K562 (cell line): ENCODE data around the gene CAPRIN1. TPM values are rescaled to one million over a fixed set of nuclear protein-coding genes. Genes with fewer than 3 reads are reported as not detected.

ENCODE experiments used
- BCOR ChIP-seq: fragments of 450-650 bp; IDR thresholded peaks from 2 replicates; pipeline ENCODE4 v1.6.1; 2016
- ILK ChIP-seq: fragments of 450-650 bp; IDR thresholded peaks from 2 replicates; pipeline ENCODE4 v1.6.1; 2016; ENCODE audit warnings: missing genetic modification characterization, low read depth, mild to moderate bottlenecking, missing compliant biosample characterization, moderate library complexity, borderline replicate concordance
- JUN ChIP-seq, 2 experiments: sonication (generic) in 1 of 2; formaldehyde crosslinking in 1 of 2; IDR thresholded peaks; 2 replicates each; pipeline versions ENCODE4 v1.6.1 to v1.8.0; 2012 to 2022; ENCODE audit warnings: borderline replicate concordance in 2 of 2, mild to moderate bottlenecking in 2 of 2, improper control_type of control experiment in 1 of 2, low read depth in 1 of 2, low read length in 1 of 2, missing genetic modification reagents in 1 of 2
- MEIS2 ChIP-seq: fragments of 450-650 bp; IDR thresholded peaks from 2 replicates; pipeline ENCODE4 v1.6.1; 2014; ENCODE audit warnings: mild to moderate bottlenecking; ENCODE audit not compliant: partially characterized antibody
- ZNF551 ChIP-seq: fragments of 250-450 bp; sonication (Bioruptor Pico); IDR thresholded peaks from 2 replicates; pipeline ENCODE4 v1.5.0; 2021; ENCODE audit warnings: mild to moderate bottlenecking, moderate library complexity
- polyA plus RNA-seq, 8 experiments: library from polyadenylated mRNA; depleted of rRNA in 4 of 8; stranded (reverse) in 5 of 8; unstranded in 3 of 8; fragments of >200 nt; fragmentation: Nextera tagmentation in 2 of 8; fragmentation: Illumina TruSeq in 1 of 8; extraction: Ambion mirVana in 2 of 8; extraction: Trizol in 1 of 8; gene quantifications; 2 replicates each; pipeline versions ENCODE4 v1.2.1 to v1.2.3, GENCODE V29; 2011 to 2014; ENCODE audit warnings: inconsistent platforms in 1 of 8, missing spikeins in 1 of 8
- total RNA-seq, 7 experiments: library from RNA; depleted of rRNA in 6 of 7; stranded (reverse); fragments of >200 nt in 6 of 7; fragmentation: Illumina TruSeq in 2 of 7; extraction: Trizol in 2 of 7; gene quantifications; 2 replicates each; pipeline versions ENCODE4 v1.2.1 to v1.2.3, GENCODE V29; 2011 to 2021; ENCODE audit warnings: low replicate concordance in 1 of 7
- TF ChIP-seq, protein P1 (sequence below), 2 experiments: fragments of 450-650 bp in 1 of 2; IDR thresholded peaks; 2 replicates each; pipeline ENCODE4 v1.6.1; 2011 to 2017; ENCODE audit warnings: low read depth in 2 of 2, antibody characterized with exemption in 1 of 2, borderline replicate concordance in 1 of 2, low read length in 1 of 2, mild to moderate bottlenecking in 1 of 2, mixed read lengths in 1 of 2; ENCODE audit not compliant: control insufficient read depth in 1 of 2
- TF ChIP-seq, protein P2 (sequence below): fragments of 250-450 bp; sonication (Bioruptor Pico); IDR thresholded peaks from 2 replicates; pipeline ENCODE4 v1.8.0; 2022; ENCODE audit warnings: inconsistent platforms, mild to moderate bottlenecking, moderate library complexity, borderline replicate concordance

The CAPRIN1 gene
- total and polyA plus RNA-seq, 9 of the 15 experiments (the other 6 are each of a cell fraction or from before 2014, with no cell fraction given) = 49.6 to 271 (median 244) TPM

DNA sequence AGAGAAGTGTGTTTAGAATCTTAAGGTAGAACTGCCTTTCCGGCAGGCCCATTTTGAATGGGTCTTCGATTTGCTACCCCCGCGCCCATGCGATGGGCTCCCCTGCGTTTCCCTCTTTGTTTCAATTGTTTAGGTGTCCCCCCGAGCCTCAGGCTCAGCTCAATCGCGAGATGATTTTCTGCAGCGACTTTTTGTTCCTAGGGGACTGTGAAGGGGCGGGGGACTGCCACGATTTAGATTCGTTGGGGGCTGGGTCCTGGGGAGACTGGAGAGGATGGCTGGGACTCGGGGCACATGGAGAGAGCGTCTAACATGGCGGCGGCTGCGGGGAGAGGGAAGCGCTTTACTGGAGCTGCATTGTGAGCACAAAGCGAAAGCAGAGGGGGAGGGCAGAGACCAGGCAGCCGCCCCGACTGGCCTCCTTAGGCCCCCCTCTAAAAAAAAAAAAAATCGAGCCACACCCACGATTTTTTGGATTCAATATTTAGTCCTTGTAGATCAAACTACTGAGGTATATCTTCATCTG, 1.7 kb downstream of the CAPRIN1 start (continued):
- TF ChIP-seq, protein P1, sequence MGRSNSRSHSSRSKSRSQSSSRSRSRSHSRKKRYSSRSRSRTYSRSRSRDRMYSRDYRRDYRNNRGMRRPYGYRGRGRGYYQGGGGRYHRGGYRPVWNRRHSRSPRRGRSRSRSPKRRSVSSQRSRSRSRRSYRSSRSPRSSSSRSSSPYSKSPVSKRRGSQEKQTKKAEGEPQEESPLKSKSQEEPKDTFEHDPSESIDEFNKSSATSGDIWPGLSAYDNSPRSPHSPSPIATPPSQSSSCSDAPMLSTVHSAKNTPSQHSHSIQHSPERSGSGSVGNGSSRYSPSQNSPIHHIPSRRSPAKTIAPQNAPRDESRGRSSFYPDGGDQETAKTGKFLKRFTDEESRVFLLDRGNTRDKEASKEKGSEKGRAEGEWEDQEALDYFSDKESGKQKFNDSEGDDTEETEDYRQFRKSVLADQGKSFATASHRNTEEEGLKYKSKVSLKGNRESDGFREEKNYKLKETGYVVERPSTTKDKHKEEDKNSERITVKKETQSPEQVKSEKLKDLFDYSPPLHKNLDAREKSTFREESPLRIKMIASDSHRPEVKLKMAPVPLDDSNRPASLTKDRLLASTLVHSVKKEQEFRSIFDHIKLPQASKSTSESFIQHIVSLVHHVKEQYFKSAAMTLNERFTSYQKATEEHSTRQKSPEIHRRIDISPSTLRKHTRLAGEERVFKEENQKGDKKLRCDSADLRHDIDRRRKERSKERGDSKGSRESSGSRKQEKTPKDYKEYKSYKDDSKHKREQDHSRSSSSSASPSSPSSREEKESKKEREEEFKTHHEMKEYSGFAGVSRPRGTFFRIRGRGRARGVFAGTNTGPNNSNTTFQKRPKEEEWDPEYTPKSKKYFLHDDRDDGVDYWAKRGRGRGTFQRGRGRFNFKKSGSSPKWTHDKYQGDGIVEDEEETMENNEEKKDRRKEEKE (IDR thresholded peaks at IDR 0.05; ENCODE audit: borderline replicate concordance in 1 of 2, control insufficient read depth in 1 of 2, low read depth in 2 of 2, low read length in 1 of 2) = no peak
- no peak for TF ChIP-seq MEIS2
- no peak for TF ChIP-seq ZNF551 (CRISPR knock-in tag)
- no peak for TF ChIP-seq ILK (tag)
- TF ChIP-seq BCOR = no peak
- TF ChIP-seq, protein P2, sequence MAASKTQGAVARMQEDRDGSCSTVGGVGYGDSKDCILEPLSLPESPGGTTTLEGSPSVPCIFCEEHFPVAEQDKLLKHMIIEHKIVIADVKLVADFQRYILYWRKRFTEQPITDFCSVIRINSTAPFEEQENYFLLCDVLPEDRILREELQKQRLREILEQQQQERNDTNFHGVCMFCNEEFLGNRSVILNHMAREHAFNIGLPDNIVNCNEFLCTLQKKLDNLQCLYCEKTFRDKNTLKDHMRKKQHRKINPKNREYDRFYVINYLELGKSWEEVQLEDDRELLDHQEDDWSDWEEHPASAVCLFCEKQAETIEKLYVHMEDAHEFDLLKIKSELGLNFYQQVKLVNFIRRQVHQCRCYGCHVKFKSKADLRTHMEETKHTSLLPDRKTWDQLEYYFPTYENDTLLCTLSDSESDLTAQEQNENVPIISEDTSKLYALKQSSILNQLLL (CRISPR knock-in tag) = no peak
- 0 out of 2 replicates have a peak, but pooled peaks have one; percentile 6 for TF ChIP-seq JUN (IDR thresholded peaks at IDR 0.05; ENCODE audit: borderline replicate concordance, low read depth, low read length)
- no peak for TF ChIP-seq JUN (CRISPR knock-in tag; IDR thresholded peaks at IDR 0.05; ENCODE audit: borderline replicate concordance)
- TF ChIP-seq, all 486 proteins: peak for 42
